Gastroesophageal sphincter (tissue), 3 donors: Measurements from ENCODE around the gene ACAN.

Experiments used
- EP300 ChIP-seq: sonication (generic); formaldehyde crosslinking; IDR thresholded peaks from one replicate; pipeline ENCODE4 v1.6.1; 2017; ENCODE audit warnings: antibody characterized with exemption, mild to moderate bottlenecking
- POLR2A ChIP-seq, 2 donors: fragments of 450-650 bp; IDR thresholded peaks; one replicate each; pipeline ENCODE4 v1.6.1; 2017; ENCODE audit warnings: antibody characterized with exemption in 2 of 2, mild to moderate bottlenecking in 2 of 2, moderate library complexity in 1 of 2
- POLR2AphosphoS5 ChIP-seq: sonication (generic); formaldehyde crosslinking; IDR thresholded peaks from one replicate; pipeline ENCODE4 v1.6.1; 2017; ENCODE audit warnings: antibody characterized with exemption
- TF ChIP-seq, protein P1 (sequence below), 4 experiments: fragments of 200-600 bp in 2 of 4; fragments of 450-650 bp in 2 of 4; sonication (generic) in 1 of 4; IDR thresholded peaks; one replicate each; pipeline ENCODE4 v1.5.1; 2017 to 2019; ENCODE audit warnings: antibody characterized with exemption in 4 of 4, mild to moderate bottlenecking in 2 of 4, moderate library complexity in 2 of 4

DNA sequence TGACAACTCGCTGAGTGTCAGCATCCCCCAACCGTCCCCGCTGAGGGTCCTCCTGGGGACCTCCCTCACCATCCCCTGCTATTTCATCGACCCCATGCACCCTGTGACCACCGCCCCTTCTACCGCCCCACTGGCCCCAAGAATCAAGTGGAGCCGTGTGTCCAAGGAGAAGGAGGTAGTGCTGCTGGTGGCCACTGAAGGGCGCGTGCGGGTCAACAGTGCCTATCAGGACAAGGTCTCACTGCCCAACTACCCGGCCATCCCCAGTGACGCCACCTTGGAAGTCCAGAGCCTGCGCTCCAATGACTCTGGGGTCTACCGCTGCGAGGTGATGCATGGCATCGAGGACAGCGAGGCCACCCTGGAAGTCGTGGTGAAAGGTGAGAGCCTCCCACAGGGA is 35.4 kb downstream of the ACAN start:
- TF ChIP-seq, protein P1, sequence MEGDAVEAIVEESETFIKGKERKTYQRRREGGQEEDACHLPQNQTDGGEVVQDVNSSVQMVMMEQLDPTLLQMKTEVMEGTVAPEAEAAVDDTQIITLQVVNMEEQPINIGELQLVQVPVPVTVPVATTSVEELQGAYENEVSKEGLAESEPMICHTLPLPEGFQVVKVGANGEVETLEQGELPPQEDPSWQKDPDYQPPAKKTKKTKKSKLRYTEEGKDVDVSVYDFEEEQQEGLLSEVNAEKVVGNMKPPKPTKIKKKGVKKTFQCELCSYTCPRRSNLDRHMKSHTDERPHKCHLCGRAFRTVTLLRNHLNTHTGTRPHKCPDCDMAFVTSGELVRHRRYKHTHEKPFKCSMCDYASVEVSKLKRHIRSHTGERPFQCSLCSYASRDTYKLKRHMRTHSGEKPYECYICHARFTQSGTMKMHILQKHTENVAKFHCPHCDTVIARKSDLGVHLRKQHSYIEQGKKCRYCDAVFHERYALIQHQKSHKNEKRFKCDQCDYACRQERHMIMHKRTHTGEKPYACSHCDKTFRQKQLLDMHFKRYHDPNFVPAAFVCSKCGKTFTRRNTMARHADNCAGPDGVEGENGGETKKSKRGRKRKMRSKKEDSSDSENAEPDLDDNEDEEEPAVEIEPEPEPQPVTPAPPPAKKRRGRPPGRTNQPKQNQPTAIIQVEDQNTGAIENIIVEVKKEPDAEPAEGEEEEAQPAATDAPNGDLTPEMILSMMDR (IDR thresholded peaks at IDR 0.05), result no peak
- TF ChIP-seq EP300, result no peak
- no peak for TF ChIP-seq POLR2A (IDR thresholded peaks at IDR 0.05)
- TF ChIP-seq POLR2AphosphoS5, result no peak
